H7 (cell line): Measurements from ENCODE around the gene TRMT6. TPM values are rescaled to one million over a fixed set of nuclear protein-coding genes. Genes with fewer than 3 reads are reported as not detected.

ENCODE experiments used
- DNase-seq: peaks from one replicate; pipeline ENCODE4 v3.0.0; 2012
- H3K27me3 ChIP-seq: 2 replicates; pipeline ENCODE4 v1.6.0; 2011; ENCODE audit warnings: mild to moderate bottlenecking, low read length; ENCODE audit not compliant: control insufficient read depth, insufficient read depth
- H3K36me3 ChIP-seq: replicated peaks from 2 replicates; pipeline ENCODE4 v1.5.1; 2011; ENCODE audit warnings: low read length; ENCODE audit not compliant: control insufficient read depth, insufficient read depth
- H3K4me3 ChIP-seq: 2 replicates; pipeline ENCODE4 v1.5.1; 2011; ENCODE audit warnings: low read depth, mild to moderate bottlenecking, control low read depth, low read length, moderate library complexity; ENCODE audit not compliant: insufficient read depth
- total RNA-seq: library from RNA; depleted of rRNA; stranded (reverse); fragments of >200 nt; shearing (Covaris generic); gene quantifications from 2 replicates; pipeline ENCODE4 v1.2.3, GENCODE V29; 2014

The TRMT6 gene
- total RNA-seq, 1 experiment from 2014 or later, result 10.3 TPM

DNA sequence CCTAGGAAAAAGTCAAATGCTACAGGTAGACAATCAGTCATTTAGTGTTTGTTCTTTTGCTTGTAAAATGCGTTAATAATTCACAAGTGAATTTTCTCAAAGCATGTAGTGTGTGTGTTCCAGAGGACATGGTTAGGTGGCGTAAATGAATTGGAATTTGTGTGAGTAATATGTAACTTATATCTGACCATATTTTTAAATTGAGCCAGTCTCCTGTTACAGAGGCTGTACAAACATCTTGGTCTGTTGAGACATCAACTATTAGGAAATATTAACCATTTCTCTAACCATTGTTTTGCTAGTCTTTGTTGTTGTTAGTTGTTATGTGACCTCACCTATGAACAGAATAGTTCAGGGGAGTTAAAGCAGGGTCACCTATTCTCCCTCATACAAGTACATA is 22.8 kb upstream of the TRMT6 start:
- Histone ChIP-seq H3K27me3 (peaks cover 9% of the 10 kb centered on the region), H3K4me3 (no peak overlapping the region), H3K36me3 (peaks cover 5% of the 10 kb centered on the region)
- no peak for DNase-seq

DNA sequence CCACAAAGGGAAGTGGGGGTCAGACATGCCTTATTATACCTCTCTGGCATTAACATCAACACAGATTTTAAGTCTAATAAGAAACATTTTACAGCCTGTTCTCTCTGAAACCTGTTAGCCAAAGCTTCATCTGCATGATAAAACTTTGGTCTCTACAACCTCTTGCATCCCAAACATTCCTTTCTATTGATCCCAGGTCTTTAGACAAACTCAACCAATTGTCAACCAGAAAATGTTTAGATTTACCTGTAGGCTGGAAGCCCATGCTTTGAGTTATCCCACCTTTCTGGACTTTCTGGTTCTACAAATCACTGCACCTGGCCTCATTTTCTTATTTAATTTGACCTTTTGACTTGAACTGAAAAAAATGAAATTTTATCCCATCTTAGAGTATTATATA is 20.9 kb upstream of the TRMT6 start:
- peaks cover 4% of the 10 kb centered on the region; the same call in 1 of the 2 replicates for H3K36me3 ChIP-seq
- no peak overlapping the region for H3K4me3 ChIP-seq
- no peak for DNase-seq
- peaks cover 9% of the 10 kb centered on the region for H3K27me3 ChIP-seq

DNA sequence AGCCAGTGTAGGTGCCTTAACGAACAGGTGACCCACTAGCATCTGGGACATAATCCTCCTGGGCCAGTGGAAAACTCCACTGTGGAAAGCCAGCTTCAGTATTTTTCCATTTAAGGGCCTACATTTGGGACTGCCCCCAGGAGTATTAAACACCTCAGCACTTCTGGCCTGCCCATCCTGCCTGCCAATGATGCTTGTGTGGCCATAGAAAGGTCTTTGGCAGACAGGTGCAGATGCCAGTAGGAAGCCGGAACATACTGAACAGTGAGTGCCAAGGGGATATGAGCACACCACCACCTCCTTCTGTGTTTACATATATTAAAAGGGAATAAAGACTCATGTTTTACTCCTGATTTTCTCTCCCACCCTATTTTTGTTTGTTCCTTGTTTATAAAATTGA is 20.0 kb upstream of the TRMT6 start:
- Histone ChIP-seq H3K4me3 (no peak overlapping the region), H3K27me3 (peaks cover 9% of the 10 kb centered on the region), H3K36me3 (peaks cover 4% of the 10 kb centered on the region; the same call in 1 of the 2 replicates)
- no peak for DNase-seq

DNA sequence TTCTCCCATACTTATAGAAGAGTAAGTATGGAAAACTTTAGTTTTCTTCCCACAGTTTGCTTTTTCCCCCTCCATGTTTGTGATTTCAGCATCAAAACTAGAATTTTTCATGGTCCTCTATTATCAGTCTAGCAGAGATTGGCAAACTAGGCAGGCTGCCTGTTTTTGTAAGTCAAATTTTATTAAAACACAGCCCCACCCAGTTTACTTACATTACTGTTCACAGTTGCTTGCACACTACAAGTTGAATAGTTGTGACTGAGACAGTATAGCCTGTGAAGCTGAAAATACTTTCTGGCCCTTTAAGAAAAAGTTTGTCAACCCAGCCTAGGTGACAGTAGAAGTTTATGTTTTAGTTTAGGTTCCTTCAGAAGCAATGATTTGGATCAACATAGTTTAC is 19.6 kb upstream of the TRMT6 start:
- peaks cover 9% of the 10 kb centered on the region for H3K27me3 ChIP-seq
- DNase-seq, result no peak
- no peak overlapping the region for H3K4me3 ChIP-seq
- peaks cover 4% of the 10 kb centered on the region; the same call in 1 of the 2 replicates for H3K36me3 ChIP-seq

DNA sequence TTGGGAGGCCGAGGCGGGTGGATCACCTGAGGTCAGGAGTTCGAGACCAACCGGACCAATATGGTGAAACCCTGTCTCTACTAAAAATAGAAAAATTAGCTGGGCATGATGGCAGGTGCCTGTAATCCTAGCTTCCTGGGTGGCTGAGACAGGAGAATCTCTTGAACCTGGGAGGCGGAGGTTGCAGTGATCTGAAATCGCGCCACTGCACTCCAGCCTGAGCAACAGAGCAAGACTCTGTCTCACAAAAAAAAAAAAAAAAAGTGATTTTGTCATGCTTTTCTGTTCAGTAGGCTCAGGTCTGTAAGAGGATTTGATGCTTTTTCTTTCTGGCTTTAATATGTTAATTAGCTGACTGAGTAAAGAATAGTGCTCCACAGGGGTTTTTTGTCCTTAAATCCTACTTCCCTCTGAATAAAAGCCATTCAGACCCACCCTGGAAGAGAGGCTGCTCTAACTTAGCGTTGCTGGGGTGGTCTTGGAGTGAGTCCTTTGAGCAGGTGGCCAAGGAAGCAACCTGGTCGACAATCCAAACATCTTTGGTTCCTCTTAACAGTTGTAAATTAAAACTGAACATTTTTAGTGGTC is 19.1 kb upstream of the TRMT6 start:
- peaks cover 4% of the 10 kb centered on the region; the same call in 1 of the 2 replicates for H3K36me3 ChIP-seq
- H3K4me3 ChIP-seq, result no peak overlapping the region
- peak; percentile 81 for DNase-seq
- H3K27me3 ChIP-seq, result peaks cover 9% of the 10 kb centered on the region

DNA sequence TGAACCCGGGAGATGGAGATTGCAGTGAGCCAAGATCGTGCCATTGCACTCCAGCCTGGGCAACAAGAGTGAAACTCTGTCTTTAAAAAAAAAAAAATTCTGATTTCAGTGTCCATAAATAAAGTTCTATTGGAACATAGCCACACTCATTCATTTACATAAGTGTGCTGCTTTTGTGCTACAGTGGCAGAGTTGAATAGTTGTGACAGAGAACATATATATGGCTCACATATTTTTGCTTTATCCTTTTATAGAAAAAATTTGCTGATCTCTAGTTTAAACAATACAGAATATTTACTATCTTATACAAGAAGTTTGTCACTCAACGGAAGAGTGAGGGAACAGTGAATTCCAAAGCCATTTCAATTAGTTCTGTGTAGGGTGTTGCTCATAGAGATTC is 18.1 kb upstream of the TRMT6 start:
- H3K27me3 ChIP-seq, result peaks cover 9% of the 10 kb centered on the region
- H3K36me3 ChIP-seq, result peaks cover 3% of the 10 kb centered on the region; the same call in 1 of the 2 replicates
- no peak overlapping the region for H3K4me3 ChIP-seq
- no peak for DNase-seq

DNA sequence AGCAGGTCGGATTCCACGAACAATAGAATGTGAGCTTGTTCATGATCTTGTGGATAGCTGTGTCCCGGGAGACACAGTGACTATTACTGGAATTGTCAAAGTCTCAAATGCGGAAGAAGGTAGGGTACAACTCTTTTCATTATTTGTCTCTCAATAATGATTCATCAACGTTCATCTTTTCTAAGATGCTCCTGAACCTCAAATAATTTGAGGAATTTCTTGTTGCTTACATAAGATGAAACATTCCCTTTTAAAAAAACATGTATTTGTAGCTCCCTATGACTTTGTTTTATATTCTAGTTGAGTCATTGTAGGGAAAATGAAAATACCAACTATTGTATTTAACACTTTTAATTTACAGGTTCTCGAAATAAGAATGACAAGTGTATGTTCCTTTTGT is 17.1 kb upstream of the TRMT6 start:
- Histone ChIP-seq H3K4me3 (no peak overlapping the region), H3K27me3 (peaks cover 9% of the 10 kb centered on the region), H3K36me3 (peaks cover 4% of the 10 kb centered on the region; the same call in 1 of the 2 replicates)
- DNase-seq, result no peak

DNA sequence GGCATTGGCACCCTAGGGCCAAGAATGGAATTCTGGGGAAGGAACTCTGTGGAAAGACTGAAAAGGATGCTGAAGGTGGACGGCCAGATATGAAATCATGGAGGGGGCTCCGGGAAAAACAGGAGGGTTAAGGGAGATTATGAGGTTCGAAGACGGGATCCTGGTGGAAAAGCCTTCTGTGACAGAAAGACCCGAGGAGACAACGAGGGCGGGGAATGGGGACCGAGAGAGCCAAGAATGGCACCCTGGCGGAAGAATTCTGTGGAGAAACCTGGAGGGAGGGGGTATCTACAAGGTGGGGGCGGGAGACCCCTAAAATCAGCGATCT is 426 bp downstream of the TRMT6 start:
- peak overlapping the region; percentile 87 for H3K4me3 ChIP-seq

DNA sequence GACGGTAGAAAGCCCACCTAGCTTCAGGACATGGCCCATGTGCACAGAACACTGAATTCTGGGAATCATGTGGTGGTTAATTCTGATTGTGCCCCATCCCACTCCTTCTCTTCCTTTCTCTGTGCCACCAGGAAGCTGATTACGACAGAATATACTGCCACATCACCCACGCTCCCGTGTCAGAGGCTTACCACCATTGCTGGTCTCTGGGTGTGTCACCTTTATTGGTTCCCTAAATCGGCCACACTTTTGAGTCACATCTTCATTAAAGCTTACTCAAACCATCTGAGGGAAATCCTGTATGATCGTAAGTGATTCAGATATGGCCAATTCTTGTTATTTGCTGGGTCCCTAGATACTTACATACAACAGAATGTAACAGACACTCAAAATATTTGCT is 3.1 kb downstream of the TRMT6 start:
- no peak for DNase-seq
- no peak overlapping the region for H3K4me3 ChIP-seq
- H3K36me3 ChIP-seq, result peaks cover 19% of the 10 kb centered on the region
- no peaks in the 10 kb centered on the region for H3K27me3 ChIP-seq

More for the DNA sequence above, 426 bp downstream of the TRMT6 start:
- H3K27me3 ChIP-seq, result no peaks in the 10 kb centered on the region
- H3K36me3 ChIP-seq, result peaks cover 19% of the 10 kb centered on the region
- no peak for DNase-seq

DNA sequence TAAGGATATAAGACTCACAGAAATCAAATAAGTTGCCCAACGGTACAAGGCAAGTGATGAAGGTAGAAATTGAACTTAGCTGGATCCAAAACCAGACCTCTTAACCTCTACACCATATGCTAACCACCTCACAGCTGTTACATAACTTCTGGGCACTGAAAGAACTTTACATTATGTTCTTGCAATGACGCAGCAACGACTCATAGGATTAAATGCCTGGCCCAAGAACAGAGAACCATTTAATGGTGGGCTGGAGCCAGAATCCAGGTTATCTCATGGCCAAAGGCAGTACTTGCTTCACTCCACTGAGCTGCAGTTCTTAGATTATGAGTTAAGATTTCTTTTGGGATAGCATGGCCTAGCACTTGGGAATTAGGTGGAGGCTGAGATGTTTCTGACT is 4.4 kb downstream of the TRMT6 start:
- no peaks in the 10 kb centered on the region for H3K27me3 ChIP-seq
- peaks cover 19% of the 10 kb centered on the region for H3K36me3 ChIP-seq
- no peak overlapping the region for H3K4me3 ChIP-seq
- DNase-seq, result no peak

DNA sequence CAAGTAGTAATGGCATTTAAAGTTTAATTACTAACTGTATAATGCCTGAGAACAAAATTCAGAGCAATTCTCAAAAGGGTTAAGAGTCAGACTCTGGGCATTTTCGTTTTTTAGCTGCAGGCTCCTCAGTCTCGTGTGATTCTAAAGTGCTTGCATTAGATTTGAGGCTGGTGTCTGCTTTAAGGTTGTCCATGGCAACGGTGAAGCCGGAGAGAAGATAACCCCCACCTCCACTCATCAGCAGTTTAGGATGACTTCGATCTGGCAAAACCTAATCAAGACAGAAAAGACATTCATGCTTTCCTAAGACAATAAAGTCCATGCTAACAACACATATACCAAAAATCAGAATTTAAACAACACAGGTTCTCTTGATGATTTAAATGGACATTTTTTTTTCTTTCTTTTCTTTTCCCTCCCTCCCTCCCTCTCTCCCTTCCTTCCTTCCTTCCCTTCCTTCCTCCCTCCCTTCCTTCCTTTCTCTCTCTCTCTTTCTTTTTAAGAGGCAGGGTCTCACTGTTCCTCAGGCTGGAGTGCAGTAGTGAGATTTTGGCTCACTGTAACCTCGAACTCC is 11.8 kb downstream of the TRMT6 start:
- Histone ChIP-seq H3K27me3 (no peaks in the 10 kb centered on the region), H3K36me3 (peaks cover 17% of the 10 kb centered on the region), H3K4me3 (no peak overlapping the region)
- no peak for DNase-seq

DNA sequence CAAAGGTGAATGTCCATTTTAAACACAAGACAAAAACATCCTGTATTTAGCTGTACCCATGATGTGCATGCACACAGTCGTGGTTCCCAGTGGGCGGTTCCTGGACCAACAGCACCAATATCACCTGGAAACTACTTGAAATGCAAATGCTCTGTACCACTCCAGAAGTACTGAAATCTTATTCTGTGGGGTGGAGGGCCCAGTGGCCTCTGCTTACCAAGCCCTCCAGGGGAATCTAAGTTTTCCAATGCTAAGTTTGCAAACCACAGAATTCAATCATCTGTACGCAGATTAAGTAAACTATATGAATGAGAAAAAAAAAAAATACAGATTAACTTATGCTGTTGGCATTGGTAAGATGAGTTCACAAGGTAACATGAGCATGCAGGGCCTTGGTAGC is 14.1 kb downstream of the TRMT6 start:
- DNase-seq, result no peak
- Histone ChIP-seq H3K27me3 (no peaks in the 10 kb centered on the region), H3K4me3 (no peak overlapping the region), H3K36me3 (peaks cover 8% of the 10 kb centered on the region)

DNA sequence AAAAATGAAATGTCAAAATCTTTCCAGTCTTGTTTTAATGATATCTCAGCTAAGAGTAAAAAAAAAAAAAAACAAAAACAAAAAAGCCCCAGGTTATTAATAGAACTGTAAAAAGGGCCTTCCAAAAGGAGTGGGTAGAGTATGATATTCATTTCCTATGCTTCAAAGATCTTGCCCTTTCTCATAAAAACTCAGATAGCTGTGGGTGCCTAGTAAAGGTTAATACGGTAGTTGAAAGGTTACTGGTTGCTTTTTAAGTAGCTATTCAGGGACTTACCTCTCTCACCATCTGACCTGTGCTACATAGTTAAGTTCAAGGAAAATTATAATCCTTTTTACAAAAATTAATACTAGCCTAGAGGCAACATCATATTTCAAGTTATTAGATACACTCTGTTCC is 14.9 kb downstream of the TRMT6 start:
- Histone ChIP-seq H3K4me3 (no peak overlapping the region), H3K36me3 (peaks cover 6% of the 10 kb centered on the region)
- DNase-seq, result no peak

DNA sequence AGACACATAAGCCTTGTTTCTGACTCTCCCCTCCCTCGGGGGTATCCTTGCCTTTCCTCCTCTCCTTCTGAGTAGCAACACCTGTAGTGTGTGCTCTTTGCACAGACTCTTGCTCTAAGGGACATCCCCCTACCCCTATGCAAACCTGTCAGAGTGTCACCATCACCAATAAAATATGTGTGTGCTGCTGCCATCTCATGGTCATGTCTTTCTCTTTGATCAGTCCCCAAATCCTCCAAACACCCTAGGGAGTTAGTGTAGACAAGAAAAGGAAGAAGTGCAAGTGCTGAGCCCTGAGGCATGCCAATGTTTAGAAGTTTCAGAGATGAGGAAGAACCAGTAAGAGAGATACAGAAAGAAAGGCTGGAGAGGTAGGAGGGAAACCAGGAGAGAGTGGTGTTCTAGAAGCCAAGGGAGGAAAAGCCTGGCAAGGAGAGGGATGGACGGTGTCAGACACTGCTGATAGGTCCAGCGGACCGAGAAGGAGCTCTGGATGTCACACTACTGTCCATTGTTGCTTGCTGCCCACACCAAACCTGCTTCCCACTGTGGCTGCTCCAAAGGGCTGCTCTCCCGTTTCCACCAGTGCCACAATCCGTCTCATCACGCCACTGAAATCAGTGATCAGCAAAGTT is 16.4 kb downstream of the TRMT6 start:
- no peaks in the 10 kb centered on the region for H3K36me3 ChIP-seq
- DNase-seq, result peak; percentile 42
- no peak overlapping the region for H3K4me3 ChIP-seq
- no peaks in the 10 kb centered on the region for H3K27me3 ChIP-seq

More for the DNA sequence above, 14.9 kb downstream of the TRMT6 start:
- H3K27me3 ChIP-seq, result no peaks in the 10 kb centered on the region

DNA sequence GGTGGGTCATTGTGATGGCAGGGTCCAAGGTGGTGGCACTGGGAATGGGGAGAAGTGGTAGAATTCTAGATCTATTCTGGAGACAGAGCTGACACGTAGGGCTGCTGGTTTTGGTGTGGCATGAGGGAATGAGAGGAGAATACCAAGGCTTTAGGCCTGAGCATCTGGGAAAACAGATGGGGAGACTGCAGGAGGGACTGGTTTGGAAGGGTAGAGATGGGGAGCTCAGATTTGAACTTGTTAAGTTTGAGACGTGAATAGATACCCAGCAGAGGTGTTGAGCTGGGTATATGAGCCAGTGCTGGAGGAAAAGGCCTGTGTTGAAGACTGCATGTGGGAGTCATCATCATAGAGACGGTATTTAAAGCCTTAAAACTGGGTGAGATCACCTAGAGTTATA is 17.5 kb downstream of the TRMT6 start:
- no peaks in the 10 kb centered on the region for H3K27me3 ChIP-seq
- no peak overlapping the region for H3K4me3 ChIP-seq
- DNase-seq, result no peak
- H3K36me3 ChIP-seq, result no peaks in the 10 kb centered on the region
